HL-60 (cell line): Measurements from ENCODE around the gene RAB31.

ENCODE experiments used
- DNase-seq, 2 experiments: peaks; one replicate each; pipeline ENCODE4 v3.0.0-alpha.2; 2010 to 2020; ENCODE audit warnings: low read depth in 1 of 2, low spot score in 1 of 2
- H3K27ac ChIP-seq: fragments of 250-450 bp; sonication (Bioruptor Pico); replicated peaks from 2 replicates; pipeline ENCODE4 v1.5.1; 2020; ENCODE audit warnings: mild to moderate bottlenecking, moderate library complexity
- H3K27me3 ChIP-seq: fragments of 250-450 bp; sonication (Bioruptor Pico); 2 replicates; pipeline ENCODE4 v1.5.1; 2021; ENCODE audit warnings: mild to moderate bottlenecking, moderate library complexity; ENCODE audit not compliant: insufficient read depth, poor library complexity, severe bottlenecking
- H3K4me3 ChIP-seq: replicated peaks from 2 replicates; pipeline ENCODE4 v1.5.1; 2011; ENCODE audit warnings: mild to moderate bottlenecking, control low read depth, low read length; ENCODE audit not compliant: insufficient read depth
- CTCF ChIP-seq: IDR thresholded peaks from one replicate; pipeline ENCODE4 v1.5.1; 2011; ENCODE audit warnings: low read length, control low read depth, inconsistent platforms; ENCODE audit not compliant: insufficient read depth
- GABPA ChIP-seq: IDR thresholded peaks from 2 replicates; pipeline ENCODE4 v1.6.1; 2012; ENCODE audit warnings: low read depth
- POLR2AphosphoS5 ChIP-seq: IDR thresholded peaks from 2 replicates; pipeline ENCODE4 v1.6.1; 2012; ENCODE audit warnings: low read depth
- REST ChIP-seq: IDR thresholded peaks from 2 replicates; pipeline ENCODE4 v1.6.1; 2012; ENCODE audit warnings: low read depth; ENCODE audit not compliant: insufficient replicate concordance
- SPI1 ChIP-seq: IDR thresholded peaks from 2 replicates; pipeline ENCODE4 v1.6.1; 2012; ENCODE audit warnings: low read depth, mild to moderate bottlenecking, borderline replicate concordance

The RAB31 gene

GRCh38 chr18:9834551-9834950 is 126.5 kb downstream of the RAB31 start:
- DNase-seq: no peak
- Histone ChIP-seq H3K27me3 (no peaks in the 10 kb centered on the region), H3K4me3 (no peak overlapping the region), H3K27ac (no peak overlapping the region)
- TF ChIP-seq REST: no peak
- TF ChIP-seq POLR2AphosphoS5: no peak
- no peak for TF ChIP-seq SPI1
- TF ChIP-seq GABPA: no peak
- no peak for TF ChIP-seq CTCF

DNA sequence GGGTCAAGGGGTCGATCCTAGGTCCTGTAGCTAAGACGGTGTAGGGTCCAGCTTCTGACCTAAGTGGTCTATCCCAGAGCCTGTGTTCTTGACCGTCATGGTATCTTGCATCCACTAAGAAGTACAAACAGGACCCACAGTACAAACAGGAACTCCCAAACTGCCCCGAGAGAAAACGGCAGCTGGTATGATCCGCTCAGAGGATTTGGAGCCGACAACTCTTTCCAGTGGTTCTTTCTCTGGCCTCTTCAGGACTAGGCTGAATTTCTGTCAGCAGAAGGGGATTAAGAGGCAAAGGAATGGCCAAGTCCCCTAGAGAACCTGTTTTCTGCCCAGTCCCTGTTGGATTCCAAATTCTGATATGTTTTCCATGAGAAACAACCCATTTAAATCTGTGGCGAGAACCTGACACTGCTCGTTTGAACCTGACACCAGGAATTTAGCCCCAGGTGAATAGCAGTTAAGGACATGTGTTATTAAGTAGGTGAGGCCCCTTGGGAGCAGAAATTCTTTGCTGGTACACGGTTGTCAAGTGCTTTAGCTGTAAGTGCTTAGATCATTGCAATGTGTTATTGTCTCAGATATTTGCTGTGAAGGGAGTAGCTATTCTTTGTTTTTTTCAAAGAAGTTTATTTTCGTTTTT is 127.1 kb downstream of the RAB31 start:
- TF ChIP-seq REST (no peak), POLR2AphosphoS5 (no peak), GABPA (no peak), CTCF (no peak), SPI1 (no peak)
- no peak for DNase-seq
- H3K27ac ChIP-seq: no peak overlapping the region
- no peaks in the 10 kb centered on the region for H3K27me3 ChIP-seq
- no peak overlapping the region for H3K4me3 ChIP-seq

DNA sequence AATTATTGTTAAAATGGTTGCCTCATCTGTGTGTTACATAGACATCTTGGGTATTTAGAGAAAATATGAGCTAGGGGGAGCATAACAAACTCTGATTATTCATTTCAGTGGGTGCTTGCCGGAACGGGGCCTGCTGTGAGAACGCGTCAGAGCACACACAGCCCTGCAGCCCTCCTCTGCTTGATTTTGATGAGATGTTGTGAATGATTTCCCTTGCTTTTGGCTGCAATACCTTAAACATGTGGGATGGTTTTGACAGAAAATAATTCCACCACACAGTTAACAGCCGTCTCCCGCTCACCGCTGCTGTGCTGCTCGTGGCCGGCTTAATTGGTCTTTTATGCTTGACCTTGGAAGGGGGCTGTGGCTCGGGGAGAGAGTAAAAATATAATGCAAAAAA is 127.7 kb downstream of the RAB31 start:
- no peaks in the 10 kb centered on the region for H3K27me3 ChIP-seq
- H3K27ac ChIP-seq: no peak overlapping the region
- no peak for DNase-seq
- no peak overlapping the region for H3K4me3 ChIP-seq
- no peak for TF ChIP-seq SPI1
- TF ChIP-seq CTCF: no peak
- TF ChIP-seq REST: no peak
- TF ChIP-seq POLR2AphosphoS5: no peak
- no peak for TF ChIP-seq GABPA
